Liver (tissue), 9 donors: ENCODE measurements around the gene RER1. TPM values are rescaled to one million over a fixed set of nuclear protein-coding genes. Genes with fewer than 3 reads are reported as not detected.

Experiments used
- DNase-seq: peaks from one replicate; pipeline ENCODE4 v3.0.0-alpha.2; 2017; ENCODE audit warnings: low spot score
- H3K27ac ChIP-seq, 2 donors: one replicate each; pipeline ENCODE4 v1.7.0; 2013; ENCODE audit warnings: inconsistent platforms in 2 of 2, low read length in 2 of 2, control low read depth in 1 of 2, low read depth in 1 of 2, mild to moderate bottlenecking in 1 of 2
- H3K27me3 ChIP-seq, 4 donors: one replicate each; pipeline versions ENCODE4 v1.6.1 to v1.7.0; 2013; ENCODE audit warnings: low read length in 3 of 4, inconsistent platforms in 1 of 4, mild to moderate bottlenecking in 1 of 4, moderate library complexity in 1 of 4; ENCODE audit not compliant: control insufficient read depth in 4 of 4, insufficient read depth in 4 of 4
- H3K36me3 ChIP-seq, 4 donors: one replicate each; pipeline versions ENCODE4 v1.6.1 to v1.7.0; 2013; ENCODE audit warnings: low read length in 3 of 4, mild to moderate bottlenecking in 3 of 4, low read depth in 1 of 4, moderate library complexity in 1 of 4; ENCODE audit not compliant: control insufficient read depth in 4 of 4, insufficient read depth in 3 of 4
- H3K4me1 ChIP-seq, 4 donors: one replicate each; pipeline versions ENCODE4 v1.6.1 to v1.7.0; 2013; ENCODE audit warnings: low read length in 3 of 4, mild to moderate bottlenecking in 3 of 4, moderate library complexity in 1 of 4; ENCODE audit not compliant: control insufficient read depth in 4 of 4, insufficient read depth in 4 of 4
- H3K4me3 ChIP-seq, 3 donors: one replicate each; pipeline versions ENCODE4 v1.6.1 to v1.7.0; 2013; ENCODE audit warnings: low read length in 3 of 3, control low read depth in 1 of 3, low read depth in 1 of 3, mild to moderate bottlenecking in 1 of 3
- H3K9ac ChIP-seq, 2 donors: one replicate each; pipeline ENCODE4 v1.7.0; 2013; ENCODE audit warnings: low read length in 2 of 2, mild to moderate bottlenecking in 2 of 2, moderate library complexity in 2 of 2, control low read depth in 1 of 2, low read depth in 1 of 2
- H3K9me3 ChIP-seq, 4 donors: one replicate each; pipeline versions ENCODE4 v1.6.1 to v1.7.0; 2013; ENCODE audit warnings: low read length in 3 of 4; ENCODE audit not compliant: control insufficient read depth in 4 of 4
- ATF3 ChIP-seq: IDR thresholded peaks from 2 replicates; pipeline ENCODE4 v1.6.1; 2016; ENCODE audit warnings: antibody characterized with exemption
- CTCF ChIP-seq: fragments of 150-350 bp; IDR thresholded peaks from 2 replicates; pipeline ENCODE4 v1.5.1; 2017; ENCODE audit warnings: improper control_type of control experiment, low read depth, low read length; ENCODE audit not compliant: missing input control
- EGR1 ChIP-seq, 2 donors: IDR thresholded peaks; 2 replicates each; pipeline ENCODE4 v1.6.1; 2016 to 2018; ENCODE audit warnings: antibody characterized with exemption in 2 of 2, low read depth in 2 of 2
- FOXA1 ChIP-seq: IDR thresholded peaks from 2 replicates; pipeline ENCODE4 v1.6.1; 2016; ENCODE audit warnings: antibody characterized with exemption
- FOXA2 ChIP-seq: IDR thresholded peaks from 2 replicates; pipeline ENCODE4 v1.6.1; 2016; ENCODE audit warnings: antibody characterized with exemption
- GABPA ChIP-seq, 2 donors: IDR thresholded peaks in 1 of 2; conservative IDR thresholded peaks in 1 of 2; 2 replicates each; pipeline ENCODE4 v1.6.1; 2016; ENCODE audit warnings: antibody characterized with exemption in 2 of 2, mild to moderate bottlenecking in 1 of 2, moderate library complexity in 1 of 2
- HNF4A ChIP-seq, 2 donors: conservative IDR thresholded peaks; 2 replicates each; pipeline ENCODE4 v1.6.1; 2016; ENCODE audit warnings: antibody characterized with exemption in 2 of 2, mild to moderate bottlenecking in 2 of 2
- HNF4G ChIP-seq: IDR thresholded peaks from 2 replicates; pipeline ENCODE4 v1.6.1; 2016; ENCODE audit warnings: antibody characterized with exemption
- JUND ChIP-seq, 2 donors: IDR thresholded peaks; 2 replicates each; pipeline ENCODE4 v1.6.1; 2016; ENCODE audit warnings: antibody characterized with exemption in 2 of 2
- MAX ChIP-seq: IDR thresholded peaks from 2 replicates; pipeline ENCODE4 v1.6.1; 2016; ENCODE audit warnings: antibody characterized with exemption
- NR2F2 ChIP-seq: IDR thresholded peaks from 2 replicates; pipeline ENCODE4 v1.6.1; 2016; ENCODE audit warnings: antibody characterized with exemption
- RAD21 ChIP-seq, 2 donors: IDR thresholded peaks; 2 replicates each; pipeline ENCODE4 v1.6.1; 2016; ENCODE audit warnings: antibody characterized with exemption in 2 of 2, mild to moderate bottlenecking in 2 of 2
- REST ChIP-seq: IDR thresholded peaks from 2 replicates; pipeline ENCODE4 v1.6.1; 2016; ENCODE audit warnings: antibody characterized with exemption, mild to moderate bottlenecking
- RXRA ChIP-seq, 2 donors: IDR thresholded peaks; 2 replicates each; pipeline ENCODE4 v1.6.1; 2017 to 2018; ENCODE audit warnings: antibody characterized with exemption in 2 of 2, mild to moderate bottlenecking in 1 of 2
- SP1 ChIP-seq: IDR thresholded peaks from 2 replicates; pipeline ENCODE4 v1.6.1; 2018; ENCODE audit warnings: antibody characterized with exemption, mild to moderate bottlenecking
- TAF1 ChIP-seq: conservative IDR thresholded peaks from 2 replicates; pipeline ENCODE4 v1.6.1; 2016; ENCODE audit warnings: antibody characterized with exemption, mild to moderate bottlenecking
- YY1 ChIP-seq: IDR thresholded peaks from 2 replicates; pipeline ENCODE4 v1.6.1; 2016; ENCODE audit warnings: antibody characterized with exemption, mild to moderate bottlenecking
- ZBTB33 ChIP-seq: IDR thresholded peaks from 2 replicates; pipeline ENCODE4 v1.6.1; 2016; ENCODE audit warnings: antibody characterized with exemption
- WGBS: extraction: QIAGEN DNeasy Blood & Tissue Kit; methylation state at CpG from one replicate; pipeline ENCODE4 v1.1.7; 2013; 5-methylcytosine and 5-hydroxymethylcytosine counted together
- polyA plus RNA-seq, 2 donors: library from polyadenylated mRNA; stranded (reverse) in 1 of 2; unstranded in 1 of 2; fragments of 200-250 nt in 1 of 2; fragments of >200 nt in 1 of 2; fragmentation: Nextera tagmentation in 1 of 2; extraction: Ambion mirVana in 1 of 2; gene quantifications; one replicate each; pipeline versions ENCODE4 v1.2.1 to v1.2.3, GENCODE V29; 2013 to 2015
- total RNA-seq, 2 donors: library from RNA; depleted of rRNA; stranded (reverse); fragments of >200 nt; gene quantifications; one replicate each; pipeline ENCODE4 v1.2.3, GENCODE V29; 2014
- donor health status: healthy.
- donor health status: healthy.
- donor health status: healthy.
- donor health status: healthy.
- donor health status: healthy.

RER1 gene
- total RNA-seq: 10 to 100 TPM; 43.5 to 78.8 TPM
- 100 to 1,000 TPM; 101 to 142 TPM for polyA plus RNA-seq

- no peak for TF ChIP-seq JUND (IDR thresholded peaks at IDR 0.05)
- no peak for TF ChIP-seq REST
- peak; percentile 81 for TF ChIP-seq SP1
- no peak for TF ChIP-seq MAX
- peak; percentile 94 for TF ChIP-seq YY1
- TF ChIP-seq ATF3: no peak
- no peak for TF ChIP-seq TAF1
- no peak for TF ChIP-seq FOXA2
- TF ChIP-seq HNF4A (conservative IDR thresholded peaks at IDR 0.05): no peak
- TF ChIP-seq HNF4G: no peak
- TF ChIP-seq GABPA (IDR thresholded peaks at IDR 0.05 in 1 of 2, conservative IDR thresholded peaks at IDR 0.05 in 1 of 2): peak; percentile 85 to 96
- no peak for TF ChIP-seq RXRA (IDR thresholded peaks at IDR 0.05)
- peak; percentile 30 to 37 for TF ChIP-seq EGR1 (IDR thresholded peaks at IDR 0.05; ENCODE audit: low read depth in 2 of 2)
- TF ChIP-seq RAD21 (IDR thresholded peaks at IDR 0.05): peak in 1 of 2 donors; percentile 42
- TF ChIP-seq CTCF: no peak
- no peak for TF ChIP-seq NR2F2
- TF ChIP-seq ZBTB33: no peak
- no peak for TF ChIP-seq FOXA1
- Histone ChIP-seq H3K4me3 (peak within 1 kb of the TSS; percentile 81 to 95 (median 94)), H3K36me3 (peaks cover 0 to 7% (median 6%) of the 10 kb centered on the region in 4 donors), H3K4me1 (peaks cover 3 to 37% (median 34%) of the 10 kb centered on the region in 4 donors), H3K27me3 (no peaks in the 10 kb centered on the region), H3K27ac (peak within 1 kb of the TSS; percentile 73 to 77), H3K9ac (peak within 1 kb of the TSS; percentile 80 to 83), H3K9me3 (no peaks in the 10 kb centered on the region)
- under 1% methylated on average over 103 of the region's 103 CpGs for WGBS
- peak; percentile 98 for DNase-seq
Observed at GRCh38 chr1:2391041-2391930, at the start of gene RER1, which contains the start of gene MORN1. Gene RER1 (plus strand): TSS chr1:2391841. CDS start chr1:2395791, 3,950 bp downstream. Gene MORN1 (minus strand): TSS chr1:2391554. CDS start chr1:2391533, 21 bp downstream.
